ENCODE data around the gene MTG2. TPM values are rescaled to one million over a fixed set of nuclear protein-coding genes. Genes with fewer than 3 reads are reported as not detected.

Gene MTG2
- total and polyA plus RNA-seq, 10 of the 15 experiments (the other 5 are each of a cell fraction or from before 2014, with no cell fraction given), result 6.2 to 52.4 (median 34.3) TPM

GRCh38 chr20:62182469-62183425, at the start of gene MTG2 (continued):
- TF ChIP-seq NFIC (IDR thresholded peaks at IDR 0.05; ENCODE audit: low read depth, low read length) (no peak), MEF2B (IDR thresholded peaks at IDR 0.05; ENCODE audit: partially characterized antibody, poor library complexity, severe bottlenecking) (peak; percentile 19), CBX5 (IDR thresholded peaks at IDR 0.05; ENCODE audit: low read depth) (no peak), CREM (IDR thresholded peaks at IDR 0.05; ENCODE audit: low read depth) (peak; percentile 98), ZNF592 (IDR thresholded peaks at IDR 0.05) (0 out of 2 replicates have a peak, but pooled peaks have one; percentile 9), POU2F2 (IDR thresholded peaks at IDR 0.05; ENCODE audit: borderline replicate concordance, low read depth, low read length) (peak; percentile 89), ETV6 (conservative IDR thresholded peaks at IDR 0.05 in 1 of 2, IDR thresholded peaks at IDR 0.05 in 1 of 2; ENCODE audit: borderline replicate concordance in 1 of 2, low read depth in 1 of 2) (no peak), RELB (IDR thresholded peaks at IDR 0.05; ENCODE audit: low read depth) (0 out of 2 replicates have a peak, but pooled peaks have one; percentile 50), DPF2 (IDR thresholded peaks at IDR 0.05) (peak; percentile 70; the same call in 1 of the 2 replicates), LARP7 (IDR thresholded peaks at IDR 0.05) (peak; percentile 95), POLR2AphosphoS5 (IDR thresholded peaks at IDR 0.05; ENCODE audit: low read length) (peak; percentile 98), IRF3 (IDR thresholded peaks at IDR 0.05) (no peak), MLLT1 (IDR thresholded peaks at IDR 0.05) (peak; percentile 22; the same call in 1 of the 2 replicates), TBL1XR1 (IDR thresholded peaks at IDR 0.05; ENCODE audit: low read depth, low read length) (no peak), CHD1 (IDR thresholded peaks at IDR 0.05; ENCODE audit: low read depth, low read length) (no peak), SKIL (IDR thresholded peaks at IDR 0.05; ENCODE audit: low read depth, poor library complexity, severe bottlenecking) (no peak), BACH1 (IDR thresholded peaks at IDR 0.05; ENCODE audit: borderline replicate concordance) (peak; percentile 69; the same call in 1 of the 2 replicates)

Data from GM12878 (cell line).